NCI-H748 (cell line): ENCODE measurements around the gene QSER1.
"Not testable (repeated sequence)": the region's sequence is repeated elsewhere in the genome, so short reads cannot be mapped to it uniquely, and the experiment has no call there.

Experiments used
- DNase-seq: peaks from one replicate; lab custom pipeline; 2025; ENCODE audit not compliant: unreplicated experiment; lab: John Stamatoyannopoulos, UW

QSER1 gene

GRCh38 chr11:32892355-32893092, at the start of gene QSER1:
Gene QSER1 (plus strand): TSS chr11:32892811. CDS start chr11:32893126, 315 bp downstream.
- peak; percentile 85 for DNase-seq

DNA sequence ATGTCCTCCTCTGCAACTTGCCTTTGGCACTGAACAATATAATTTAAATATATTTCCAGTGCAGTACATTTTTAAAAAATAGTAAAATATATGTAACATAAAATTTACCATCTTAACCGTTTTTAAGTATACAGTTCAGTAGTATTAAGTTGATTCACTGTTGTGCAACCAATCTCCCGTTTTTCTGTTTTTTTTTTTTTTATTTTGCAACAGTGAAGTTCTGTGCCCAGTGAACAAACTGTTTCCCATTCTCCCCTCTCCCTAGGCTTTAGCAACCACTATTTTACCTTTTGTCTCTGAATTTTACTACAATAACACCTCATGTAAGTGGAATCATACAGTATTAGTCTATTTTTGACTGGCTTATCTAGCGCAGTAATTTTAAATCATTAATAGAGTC, 49.1 kb upstream of the QSER1 start:
- DNase-seq = no peak

GRCh38 chr11:32847511-32847910, 45.1 kb upstream of the QSER1 start:
- no peak for DNase-seq

- no peak for DNase-seq
Measured at GRCh38 chr11:32849761-32850160, 42.9 kb upstream of the QSER1 start.

DNA sequence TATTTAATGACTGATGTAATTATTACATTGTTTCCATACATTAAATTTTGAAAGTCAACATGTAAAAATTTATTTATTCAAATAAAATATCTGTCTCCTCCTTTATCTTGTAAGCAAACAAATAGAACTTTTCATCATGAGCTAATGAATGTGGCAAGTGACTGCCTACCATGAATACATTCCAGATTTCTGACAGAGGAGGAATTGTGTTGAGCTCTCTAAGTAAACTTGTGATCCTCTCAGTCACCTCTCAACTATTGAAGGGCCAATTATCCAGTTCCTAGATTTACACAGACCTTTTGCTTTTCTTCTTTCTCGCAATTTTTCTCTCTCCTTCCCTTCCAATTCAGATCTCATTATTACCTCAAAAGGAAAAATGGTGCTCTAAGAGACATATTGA, 41.4 kb upstream of the QSER1 start:
- no peak for DNase-seq

DNA sequence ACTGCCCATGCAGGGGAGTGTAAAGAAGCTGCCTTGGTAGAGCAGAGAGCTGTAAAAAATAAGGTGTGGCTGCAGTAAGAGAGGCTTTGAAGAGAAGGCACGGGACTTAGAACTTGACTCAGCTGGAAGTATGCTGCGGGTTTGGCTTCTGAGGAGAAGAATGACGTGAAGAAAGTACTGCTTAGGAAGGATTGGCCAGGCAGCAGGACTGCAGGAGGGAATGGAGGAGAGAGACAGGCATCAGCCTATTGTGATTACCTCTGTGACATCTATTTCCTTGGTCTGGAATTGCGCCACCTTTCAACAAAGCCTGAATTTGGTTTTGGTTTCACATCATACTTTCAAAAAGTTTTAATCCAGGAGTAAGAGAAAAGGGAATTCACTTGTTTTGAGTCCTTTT, 40.4 kb upstream of the QSER1 start:
- no peak for DNase-seq

DNA sequence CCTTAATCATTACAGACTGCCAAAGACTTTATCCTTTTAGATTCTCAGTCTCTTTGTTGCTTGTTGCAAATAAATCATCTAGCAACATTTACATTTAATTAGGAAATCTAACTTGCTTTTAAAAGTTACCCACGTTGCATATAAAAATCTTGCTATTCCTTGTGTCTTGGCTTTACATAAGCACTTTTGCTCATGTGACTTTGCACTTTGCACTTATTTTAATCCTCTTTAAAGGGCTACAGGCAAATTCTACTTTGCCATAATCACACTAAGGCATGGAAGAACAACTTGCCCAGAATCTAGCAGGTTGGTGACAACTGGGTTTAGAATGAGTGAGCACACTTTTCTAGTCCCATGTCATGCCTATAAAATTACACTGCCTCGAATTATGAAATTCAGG, 37.0 kb upstream of the QSER1 start:
- no peak for DNase-seq

GRCh38 chr11:32858731-32859130, 33.9 kb upstream of the QSER1 start:
- DNase-seq = no peak

GRCh38 chr11:32861850-32862577, 30.6 kb upstream of the QSER1 start:
- no peak for DNase-seq

- DNase-seq = no peak
Measured at GRCh38 chr11:32864555-32864954, 28.1 kb upstream of the QSER1 start.

- DNase-seq = not testable (repeated sequence)
Measured at GRCh38 chr11:32868752-32869151, 23.9 kb upstream of the QSER1 start.

DNA sequence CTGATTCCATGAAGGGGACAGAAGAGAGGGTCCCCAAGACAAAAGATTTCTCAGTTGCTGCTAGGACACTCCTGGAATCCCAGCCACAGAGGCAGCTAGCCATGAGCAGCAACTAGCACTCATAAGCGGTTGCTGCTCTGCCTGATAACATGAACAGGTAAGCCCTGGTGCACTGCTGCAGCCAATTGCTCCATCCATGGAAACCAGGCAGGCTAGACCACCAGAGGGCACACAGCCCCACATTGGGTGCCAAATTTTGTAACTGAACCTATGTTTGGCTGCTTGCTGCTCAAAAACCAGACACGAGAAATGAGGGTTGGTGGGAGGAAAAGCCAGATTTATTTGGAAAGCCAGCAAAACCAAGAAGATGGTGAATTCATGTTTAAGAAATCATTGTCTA, 21.9 kb upstream of the QSER1 start:
- peak; percentile 63 for DNase-seq

- peak; percentile 91 for DNase-seq
Measured at GRCh38 chr11:32874132-32874531, 18.5 kb upstream of the QSER1 start.

- no peak for DNase-seq
Measured at GRCh38 chr11:32881286-32881685, 11.3 kb upstream of the QSER1 start.

- DNase-seq = no peak
Measured at GRCh38 chr11:32883421-32883820, 9.2 kb upstream of the QSER1 start.

GRCh38 chr11:32884023-32884422, 8.6 kb upstream of the QSER1 start:
- no peak for DNase-seq

DNA sequence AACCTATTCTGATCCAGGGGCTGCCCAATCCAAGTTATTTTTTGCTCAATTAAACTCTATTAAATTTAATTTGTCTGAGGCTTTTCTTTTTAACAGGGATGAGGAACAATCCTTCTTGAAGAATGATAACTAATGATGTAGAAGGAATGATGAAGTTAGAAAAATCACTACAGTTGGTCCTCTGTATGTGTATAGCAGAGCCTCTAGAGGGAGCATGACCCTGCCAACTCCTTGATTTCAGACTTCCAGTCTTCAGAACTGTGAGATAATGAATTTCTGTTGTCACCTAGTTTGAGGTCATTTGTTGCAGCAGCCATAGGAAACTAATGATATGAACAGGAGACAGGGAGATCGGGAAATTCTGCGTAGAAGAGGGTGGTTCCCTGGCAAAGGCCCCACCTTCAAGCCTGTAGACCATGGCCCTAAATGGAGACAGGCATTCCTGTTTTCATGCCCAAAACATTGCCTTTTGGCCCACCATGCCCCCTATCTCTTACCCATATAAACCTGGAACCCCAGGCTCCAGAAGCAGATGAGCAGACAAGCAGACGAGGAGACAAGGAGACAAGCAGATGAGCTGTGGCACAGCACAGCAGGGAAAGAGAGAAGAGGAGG, 7.7 kb upstream of the QSER1 start:
- DNase-seq = peak; percentile 21

- DNase-seq = peak; percentile 88
Measured at GRCh38 chr11:32885556-32885955, 7.1 kb upstream of the QSER1 start.

DNA sequence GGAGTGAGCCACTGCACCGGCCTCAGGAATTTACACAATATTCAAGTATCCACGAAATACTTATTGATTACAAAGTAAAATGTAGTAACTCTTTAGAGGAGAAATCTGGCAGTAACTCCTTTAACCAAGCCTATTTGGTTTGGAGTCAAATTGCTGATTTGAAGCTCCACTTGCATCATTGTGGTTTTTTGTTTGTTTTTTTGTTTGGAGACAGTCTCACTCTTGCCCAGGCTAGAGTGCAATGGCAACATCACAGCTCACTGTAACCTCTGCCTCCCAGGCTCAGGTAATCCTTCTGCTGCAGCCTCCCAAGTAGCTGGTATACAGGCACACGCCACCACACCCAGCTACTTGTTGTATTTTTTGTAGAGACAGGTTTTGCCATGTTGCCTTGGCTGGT, 6.4 kb upstream of the QSER1 start:
- no peak for DNase-seq

DNA sequence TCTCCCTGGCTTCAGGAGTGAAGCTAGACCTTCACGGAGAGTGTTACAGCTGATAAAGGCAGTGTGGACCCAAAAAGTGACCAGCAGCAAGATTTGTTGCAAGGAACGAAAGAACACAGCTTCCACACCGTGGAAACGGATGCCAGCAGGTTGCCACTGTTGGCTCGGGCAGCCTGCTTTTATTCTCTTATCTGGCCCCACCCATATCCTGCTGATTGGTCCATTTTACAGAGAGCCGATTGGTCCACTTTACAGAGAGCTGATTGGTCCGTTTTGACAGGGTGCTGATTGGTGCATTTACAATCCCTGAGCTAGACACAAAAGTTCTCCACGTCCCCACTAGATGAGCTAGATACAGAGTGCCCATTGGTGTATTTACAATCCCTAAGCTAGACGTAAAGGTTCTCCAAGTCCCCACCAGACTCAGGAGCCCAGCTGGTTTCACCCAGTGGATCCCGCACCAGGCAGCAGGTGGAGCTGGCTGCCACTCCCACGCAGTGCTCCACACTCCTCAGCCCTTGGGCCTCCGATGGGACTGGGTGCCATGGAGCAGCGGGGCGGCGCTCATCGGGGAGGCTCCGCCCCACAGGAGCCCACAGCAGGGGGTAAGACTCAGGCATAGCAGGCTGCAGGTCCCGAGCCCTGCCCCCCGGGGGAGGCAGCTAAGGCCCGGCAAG, 4.8 kb upstream of the QSER1 start:
- DNase-seq = not testable (repeated sequence)

DNA sequence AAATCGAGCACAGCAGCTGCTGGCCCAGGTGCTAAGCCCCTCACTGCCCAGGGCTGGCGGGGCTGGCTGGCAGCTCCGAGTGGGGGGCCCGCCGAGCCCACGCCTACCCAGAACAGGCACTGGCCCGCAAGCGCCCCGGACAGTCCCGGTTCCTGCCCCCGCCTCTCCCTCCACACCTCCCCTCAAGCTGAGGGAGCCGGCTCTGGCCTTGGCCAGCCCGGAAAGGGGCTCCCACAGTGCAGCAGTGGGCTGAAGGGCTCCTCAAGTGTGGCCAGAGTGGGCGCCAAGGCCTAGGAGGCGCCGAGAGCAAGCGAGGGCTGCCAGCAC, 4.3 kb upstream of the QSER1 start:
- DNase-seq = not testable (repeated sequence)

GRCh38 chr11:32888805-32889204, 3.8 kb upstream of the QSER1 start:
- DNase-seq = no peak
